GM11168 (cell line): Measurements from ENCODE around the gene HHAT.
"Not testable (repeated sequence)": the region's sequence is repeated elsewhere in the genome, so short reads cannot be mapped to it uniquely, and the experiment has no call there.

Experiments used
- in situ Hi-C: fragments of 300-500 bp; cut with MboI; formaldehyde crosslinking; loops from one replicate; pipeline ENCODE4 v1.12.0; 2022; ENCODE audit warnings: low sequenced_read_pairs; ENCODE audit not compliant: unreplicated experiment

The HHAT gene

DNA sequence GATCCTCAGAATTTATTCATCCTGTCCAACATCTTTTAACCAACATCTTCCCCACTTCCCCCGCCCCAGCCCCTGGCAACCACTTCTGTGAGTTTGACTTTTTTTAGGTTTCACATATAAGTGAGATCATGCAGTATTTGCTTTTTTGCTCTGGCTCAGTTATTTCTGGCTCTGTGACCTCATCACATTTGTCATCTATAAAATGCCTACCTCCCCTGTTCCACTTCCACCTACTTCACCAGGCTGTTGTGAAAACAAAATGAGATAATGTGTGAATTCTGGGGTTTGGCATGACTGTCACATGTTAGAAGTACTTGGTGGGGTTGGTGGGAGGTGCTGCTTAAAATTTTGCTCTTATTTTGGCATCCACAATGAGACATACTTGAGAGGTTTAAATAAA, 18.4 kb downstream of the HHAT start:
- in situ Hi-C loops, result no loop called here

DNA sequence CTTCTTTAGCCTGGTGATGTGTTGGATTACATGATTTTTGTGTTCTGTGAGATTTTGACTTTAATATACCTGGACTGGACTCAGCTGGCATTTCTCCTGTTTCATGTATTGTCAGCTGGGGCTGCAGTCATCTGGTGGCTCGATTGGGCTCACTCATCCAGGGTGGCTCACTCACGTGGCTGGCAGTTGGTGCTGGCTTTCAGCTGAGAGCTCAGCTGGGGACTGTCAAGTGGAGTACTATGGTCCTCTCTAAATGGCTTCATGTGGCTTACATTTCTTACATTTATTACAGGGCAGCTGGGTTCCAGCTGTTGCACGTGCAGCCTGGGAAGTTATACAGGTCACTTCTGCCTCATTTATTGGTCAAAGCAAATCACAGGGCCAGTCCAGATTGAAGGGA, 22.8 kb downstream of the HHAT start:
- in situ Hi-C loops, result no loop called here

DNA sequence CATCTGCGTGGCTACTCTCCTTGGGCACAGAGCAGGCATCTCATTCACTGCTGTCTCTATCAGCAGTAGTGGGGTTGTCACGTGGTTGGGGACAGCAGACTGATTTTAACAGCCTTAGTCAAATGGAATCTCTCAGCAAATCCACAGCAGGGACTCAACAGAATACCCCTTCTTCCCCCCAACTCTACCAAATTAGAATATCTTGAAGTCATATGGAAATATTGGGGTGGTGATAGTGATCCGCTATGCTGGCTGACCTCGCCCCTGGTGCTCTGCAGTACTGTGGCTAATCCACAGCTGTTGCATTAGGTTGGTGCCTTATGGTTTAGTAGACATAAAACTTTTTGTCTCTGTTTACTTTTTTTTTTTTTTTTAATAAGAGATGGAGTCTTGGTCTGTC, 23.9 kb downstream of the HHAT start:
- in situ Hi-C loops, result no loop called here

DNA sequence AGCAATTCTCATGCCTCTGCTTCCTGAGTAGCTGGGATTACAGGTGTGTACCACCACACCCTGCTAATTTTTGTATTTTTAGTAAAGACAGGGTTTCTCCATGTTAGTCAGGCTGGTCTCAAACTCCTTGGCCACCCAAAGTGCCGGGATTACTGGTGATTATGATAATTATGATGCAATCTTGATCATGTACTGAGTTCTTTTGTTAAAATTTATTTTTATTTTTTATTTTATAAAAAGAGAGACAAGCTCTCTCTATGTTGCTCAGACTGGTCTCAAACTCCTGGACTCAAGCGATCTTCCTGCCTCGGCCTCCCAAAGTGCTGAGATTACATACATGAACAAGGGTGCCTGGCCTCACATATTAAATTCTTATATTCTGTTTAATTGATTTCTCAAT, 25.6 kb downstream of the HHAT start:
- in situ Hi-C loops, result not testable (repeated sequence)

DNA sequence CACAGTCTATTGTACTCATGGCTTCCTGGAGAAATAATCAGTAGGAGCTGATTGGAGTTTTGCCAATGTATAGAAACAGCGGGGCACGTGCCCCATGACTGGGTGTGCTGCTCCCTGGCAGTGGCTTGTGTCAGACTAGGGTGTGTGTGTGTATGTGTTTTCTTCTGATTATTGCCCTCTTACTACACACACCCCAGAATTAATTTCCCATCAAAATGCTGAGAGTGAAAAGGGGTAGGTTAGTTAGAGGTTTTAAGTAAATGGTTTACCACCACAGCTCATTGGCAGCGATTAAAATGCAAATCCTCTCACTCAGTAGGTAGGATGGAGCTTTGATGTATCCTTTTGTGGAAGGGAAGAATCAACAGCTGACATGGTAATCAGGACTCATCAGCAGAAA, 29.9 kb downstream of the HHAT start:
- in situ Hi-C loops, result no loop called here

DNA sequence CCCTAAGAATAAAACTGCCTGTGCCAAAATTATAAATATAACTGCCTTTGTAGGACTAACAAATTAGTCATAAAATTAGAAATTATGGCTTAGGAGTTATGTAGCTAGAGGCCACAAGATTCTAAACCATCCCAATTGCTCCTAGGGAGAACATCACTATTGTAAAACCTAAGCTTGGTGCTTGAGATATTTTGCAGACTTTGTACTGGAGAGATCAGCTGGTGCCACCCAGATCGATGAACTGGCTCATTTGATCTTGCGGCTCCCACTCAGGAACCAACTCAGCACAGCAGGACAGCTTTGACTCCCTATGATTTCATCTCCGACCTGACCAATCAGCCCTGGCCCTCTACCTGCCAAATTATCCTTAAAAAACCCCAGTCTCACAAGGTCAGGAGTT, 30.6 kb downstream of the HHAT start:
- in situ Hi-C loops, result no loop called here

DNA sequence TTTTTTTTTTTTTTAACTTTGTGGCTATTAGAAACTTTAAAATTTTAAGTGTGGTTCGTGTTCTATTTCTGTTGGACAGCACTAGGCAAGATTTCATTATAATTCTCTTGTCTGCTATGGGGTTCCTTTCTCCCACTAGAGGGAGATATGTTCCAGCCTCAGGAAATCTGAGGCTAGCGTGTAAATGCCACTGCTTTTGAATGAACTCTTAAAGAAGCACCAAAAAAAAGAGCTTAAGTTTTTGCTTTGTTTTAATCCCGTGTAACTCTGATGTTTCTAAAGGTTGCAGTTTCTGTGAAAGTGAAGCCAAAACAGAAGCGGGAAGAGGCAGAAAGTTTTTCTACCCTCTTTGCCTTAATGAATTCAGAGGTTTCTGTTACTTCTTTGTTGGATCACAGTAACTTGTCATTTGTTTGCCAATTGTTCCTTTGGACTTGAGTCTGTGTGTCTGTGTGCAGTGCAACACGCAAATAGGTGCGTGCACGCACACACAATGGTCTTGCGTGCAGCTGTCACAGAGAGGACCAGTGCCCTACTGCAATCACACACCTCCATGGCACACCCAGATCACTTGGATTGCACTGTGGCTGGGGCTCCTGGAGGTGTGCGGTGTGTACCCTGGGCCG, 32.3 kb downstream of the HHAT start:
- in situ Hi-C loops, result no loop called here

DNA sequence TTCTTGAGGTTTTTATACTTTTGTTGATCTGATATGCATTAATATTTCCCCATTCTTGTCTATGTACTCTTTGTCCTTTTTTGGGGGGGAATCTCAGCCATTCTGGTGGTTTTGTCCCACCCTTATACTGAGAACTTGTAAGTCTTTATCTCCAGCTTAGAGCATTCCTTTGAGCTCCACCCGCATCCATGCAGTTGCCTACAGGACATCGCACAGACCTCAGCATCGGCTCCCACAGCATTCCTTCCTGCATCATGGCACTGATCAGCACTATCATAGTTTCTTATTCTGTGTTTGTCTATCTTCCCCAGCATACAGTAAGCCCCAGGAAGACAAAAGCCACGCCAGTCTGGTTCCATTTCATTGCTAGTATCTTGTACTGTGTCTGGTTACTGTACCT, 33.0 kb downstream of the HHAT start:
- in situ Hi-C loops, result no loop called here

DNA sequence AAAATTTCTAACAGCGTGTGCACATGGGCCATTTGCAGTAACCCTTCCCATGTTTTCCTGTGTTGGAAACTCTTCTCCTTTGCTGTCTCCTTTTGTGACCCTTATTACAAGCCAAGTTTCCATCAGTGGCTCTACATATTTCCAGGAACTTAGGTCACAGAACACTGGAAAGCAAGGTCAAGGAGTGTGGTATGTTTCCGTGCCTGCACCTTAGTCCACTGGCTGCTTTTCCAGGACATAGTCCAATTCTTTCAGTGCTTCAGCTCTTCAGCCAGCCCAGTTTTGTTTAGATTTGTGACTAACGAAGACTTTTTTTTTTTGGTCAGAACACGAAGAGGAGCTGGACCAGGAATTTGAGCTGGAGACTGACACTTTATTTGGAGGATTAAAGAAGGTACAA, 33.8 kb downstream of the HHAT start:
- in situ Hi-C loops, result no loop called here

DNA sequence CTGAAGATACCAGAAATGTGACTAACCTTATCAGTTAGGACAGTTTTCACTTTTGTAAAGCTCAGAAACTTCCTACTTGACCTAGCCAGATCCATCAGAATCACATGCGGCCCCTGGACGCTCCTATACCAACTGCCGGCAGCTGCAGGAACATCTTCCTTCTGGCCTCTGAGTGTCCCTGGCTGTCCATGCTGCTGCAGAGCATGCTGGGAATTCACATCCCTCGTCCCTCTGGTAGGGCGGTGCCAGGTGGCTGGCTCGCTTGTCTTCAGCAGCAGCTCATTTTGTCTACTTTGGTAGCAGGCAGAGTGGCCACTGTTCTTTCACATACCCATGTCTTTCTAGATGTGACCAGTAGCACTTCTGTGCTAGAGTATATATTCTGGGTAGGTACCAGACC, 34.4 kb downstream of the HHAT start:
- in situ Hi-C loops, result no loop called here

DNA sequence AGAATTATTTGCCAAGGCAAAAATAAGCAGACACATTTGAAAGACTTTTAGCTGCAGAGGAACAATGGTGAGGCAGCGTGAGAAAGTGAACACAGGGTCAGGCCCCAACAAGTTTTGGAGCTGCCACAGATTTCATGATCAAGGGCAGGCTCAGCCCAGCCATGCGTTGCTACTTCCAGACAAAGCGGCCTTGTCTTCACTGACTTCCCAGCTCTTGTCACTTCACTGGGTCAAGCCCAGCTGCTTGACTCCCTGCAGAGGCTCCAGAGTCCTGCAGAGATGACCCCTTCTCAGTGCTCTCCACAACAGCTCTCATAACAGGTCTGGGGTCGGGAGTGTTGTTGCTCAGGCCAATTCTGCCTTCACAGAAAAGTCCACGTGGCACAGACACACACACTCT, 35.8 kb downstream of the HHAT start:
- in situ Hi-C loops, result no loop called here

DNA sequence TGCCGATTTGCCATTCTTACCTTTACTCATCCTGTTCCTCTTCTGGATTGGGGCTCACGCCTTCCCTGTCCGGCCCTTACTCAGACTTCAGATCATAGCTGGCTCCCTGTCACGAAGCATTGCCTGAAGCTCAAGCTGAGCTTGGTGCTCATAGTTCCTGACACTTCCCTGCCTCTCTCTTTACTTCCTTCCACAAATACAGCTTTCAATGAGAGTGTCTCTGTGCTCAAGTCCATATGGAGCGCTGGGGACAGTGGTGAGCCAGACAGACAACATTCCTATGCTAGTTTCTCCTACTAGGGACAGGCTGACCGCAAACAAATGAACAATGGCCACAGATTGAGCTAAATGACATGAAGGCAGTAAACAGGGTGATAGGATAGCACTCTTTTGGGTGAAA, 38.1 kb downstream of the HHAT start:
- in situ Hi-C loops, result no loop called here

DNA sequence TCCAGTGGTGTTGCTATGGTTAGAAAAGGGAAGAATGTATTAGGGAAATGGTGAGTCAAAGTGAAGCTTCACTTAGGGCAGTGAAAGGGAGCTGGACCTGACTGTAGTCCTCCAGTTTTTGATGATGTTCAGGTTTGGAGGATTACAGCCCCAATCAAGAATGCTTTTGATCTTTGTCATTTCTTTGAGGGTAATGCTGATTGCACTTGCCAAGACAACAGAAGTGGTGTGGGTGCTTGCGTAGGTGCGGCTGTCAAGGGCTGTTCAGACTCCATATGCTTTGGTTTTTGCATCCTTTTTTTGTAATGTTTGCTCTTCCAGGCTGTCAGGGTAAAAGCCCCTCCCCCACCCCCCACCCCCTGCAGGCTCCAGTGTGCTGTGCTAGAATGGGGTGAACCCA, 38.9 kb downstream of the HHAT start:
- in situ Hi-C loops, result no loop called here

DNA sequence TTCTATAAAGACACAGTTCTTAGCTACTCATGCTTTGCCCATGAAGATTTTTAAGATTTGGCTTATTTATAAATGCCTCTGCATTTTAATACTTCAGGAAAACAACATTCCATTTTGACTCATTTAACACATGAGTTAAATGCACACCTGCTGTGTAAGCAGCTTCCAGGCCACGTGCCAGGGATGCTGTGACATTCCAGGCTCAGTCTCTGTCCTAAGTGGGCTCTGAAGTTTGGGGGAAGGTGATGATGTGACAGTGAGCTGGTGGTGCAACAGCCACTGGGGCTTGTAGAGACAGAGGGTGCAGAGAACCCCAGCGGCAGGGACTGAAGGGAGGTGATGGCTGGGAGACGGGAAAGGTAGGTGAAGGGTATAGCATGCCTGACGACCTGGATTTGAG, 40.7 kb downstream of the HHAT start:
- in situ Hi-C loops, result no loop called here

DNA sequence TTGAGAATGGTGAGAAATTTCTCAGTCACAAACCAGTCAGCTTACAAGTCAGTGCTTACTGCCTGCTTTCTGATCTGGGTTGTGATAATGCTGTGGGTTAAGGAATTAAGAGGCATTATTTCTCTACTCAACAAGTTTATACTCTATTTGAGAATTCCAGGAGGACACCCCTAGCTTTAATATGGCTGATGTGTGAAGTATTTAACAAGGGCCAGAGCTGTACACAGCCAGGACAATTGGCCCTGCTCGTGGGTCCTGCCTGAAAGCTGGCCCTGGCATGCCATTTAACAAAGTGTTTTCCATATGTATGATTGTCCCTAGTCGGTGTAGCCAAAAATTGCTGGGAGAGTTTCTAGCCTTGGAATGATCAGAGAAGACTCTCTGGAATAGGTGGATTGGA, 43.2 kb downstream of the HHAT start:
- in situ Hi-C loops, result no loop called here

DNA sequence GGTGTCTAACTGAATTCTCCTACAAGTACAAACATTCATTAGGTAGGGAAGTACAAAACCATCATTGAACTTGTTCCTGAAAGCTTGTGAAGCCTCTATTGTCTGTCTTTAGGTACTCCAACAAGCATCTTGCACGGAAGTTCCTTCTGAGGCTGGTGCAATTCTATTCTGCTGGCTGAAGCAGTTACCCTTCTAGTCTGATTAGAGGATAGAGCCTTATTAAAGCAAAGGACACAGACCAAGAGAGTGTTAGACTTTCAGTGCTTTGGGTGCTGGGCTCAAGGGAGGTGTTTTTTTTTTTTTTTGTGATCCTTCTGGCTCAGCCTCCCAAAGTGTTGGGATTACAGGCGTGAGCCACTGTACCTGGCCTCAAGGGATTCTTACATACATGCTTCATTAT, 43.8 kb downstream of the HHAT start:
- in situ Hi-C loops, result no loop called here

DNA sequence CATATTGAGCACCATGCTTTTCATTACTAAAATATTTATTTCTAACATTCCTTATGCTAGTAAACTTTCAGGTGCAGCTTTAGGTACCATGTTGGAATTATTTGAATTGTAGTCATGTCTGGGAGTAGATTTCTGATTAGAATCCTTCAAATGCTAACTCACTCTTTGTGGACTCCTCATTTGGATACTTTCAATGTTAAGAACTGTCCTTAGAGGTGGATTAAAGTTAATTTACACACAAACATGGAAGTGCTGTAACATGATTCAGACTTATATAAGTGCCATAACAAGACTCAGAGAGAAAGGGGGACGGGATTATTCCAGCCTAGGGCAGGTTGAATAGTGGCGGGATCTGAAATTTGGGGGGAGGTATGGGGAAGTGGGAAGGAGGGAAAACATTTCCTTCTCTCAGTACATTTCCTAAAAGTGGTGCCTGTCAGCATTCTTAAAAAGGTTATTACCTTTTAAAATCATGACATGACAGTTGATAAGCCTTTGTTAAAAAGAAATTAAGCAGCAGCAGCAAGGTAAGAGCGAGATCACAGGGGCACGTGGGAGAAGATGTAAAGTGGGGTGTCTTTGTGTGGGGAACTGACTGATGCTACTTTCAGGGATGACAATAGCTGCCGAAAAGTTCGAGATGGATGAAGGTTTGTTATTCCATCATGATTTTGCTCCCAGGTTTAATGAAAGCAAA, 44.4 kb downstream of the HHAT start:
- in situ Hi-C loops, result no loop called here

DNA sequence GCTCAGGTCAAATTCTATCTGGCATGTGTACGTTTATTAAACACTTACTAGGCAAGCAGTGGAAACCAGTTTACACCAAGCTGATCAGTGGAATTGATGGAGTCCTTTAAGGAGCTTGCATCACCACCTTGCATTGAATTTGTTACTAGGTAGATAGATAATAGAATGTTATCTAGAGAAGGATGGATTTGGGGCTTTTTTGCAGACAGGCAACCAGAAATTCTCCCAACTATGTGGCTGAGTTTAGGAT, 44.9 kb downstream of the HHAT start:
- in situ Hi-C loops, result no loop called here

DNA sequence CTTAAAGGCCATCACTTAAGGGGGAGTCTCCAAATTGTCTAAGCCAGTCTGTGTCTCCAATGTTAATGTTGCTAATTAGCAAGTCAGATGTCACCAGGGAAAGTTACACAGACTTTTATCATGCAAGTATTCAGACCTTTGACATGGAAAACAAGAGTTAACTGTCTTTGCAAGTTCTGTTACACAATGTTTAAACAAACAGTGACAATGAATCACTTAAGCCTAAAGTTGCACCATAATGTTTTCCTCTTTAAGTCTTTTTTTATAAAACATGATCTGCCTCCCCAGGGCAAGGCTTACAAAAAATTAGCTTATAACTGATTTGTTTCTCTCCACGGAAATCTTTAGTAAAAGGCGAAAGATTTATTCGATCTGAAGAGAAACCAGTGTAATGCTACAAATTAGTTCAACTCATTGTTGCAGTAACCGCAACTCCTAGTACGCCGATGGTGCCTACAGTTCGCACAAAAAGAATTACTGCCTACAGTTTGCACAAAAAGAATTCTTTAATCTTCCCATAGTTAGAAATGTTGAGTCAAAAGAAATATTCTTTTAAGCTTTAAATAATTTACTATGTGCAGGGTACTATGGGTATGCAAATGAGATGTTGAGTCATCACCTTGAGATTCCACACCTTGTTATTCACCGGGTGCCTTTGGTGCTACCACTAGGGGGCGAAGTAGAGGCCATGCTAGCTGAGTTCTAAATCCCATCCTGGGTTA, 45.3 kb downstream of the HHAT start:
- in situ Hi-C loops, result no loop called here

DNA sequence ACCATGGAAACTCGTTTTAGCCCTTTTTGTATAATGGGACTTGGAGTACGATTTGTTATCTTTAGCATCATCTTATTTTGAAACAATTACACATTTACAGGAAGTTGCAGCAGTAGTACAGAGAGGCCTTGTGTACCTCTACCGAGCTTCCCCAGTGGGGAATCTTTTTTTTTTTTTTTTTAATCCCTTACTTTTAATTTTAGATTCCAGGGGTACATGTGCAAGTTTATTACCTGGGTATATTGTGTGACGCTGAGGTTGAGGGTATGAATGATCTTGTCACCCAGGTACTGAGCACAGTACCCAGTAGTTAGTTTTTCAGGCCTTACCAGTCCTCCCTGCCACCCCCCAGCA, 45.9 kb downstream of the HHAT start:
- in situ Hi-C loops, result no loop called here

DNA sequence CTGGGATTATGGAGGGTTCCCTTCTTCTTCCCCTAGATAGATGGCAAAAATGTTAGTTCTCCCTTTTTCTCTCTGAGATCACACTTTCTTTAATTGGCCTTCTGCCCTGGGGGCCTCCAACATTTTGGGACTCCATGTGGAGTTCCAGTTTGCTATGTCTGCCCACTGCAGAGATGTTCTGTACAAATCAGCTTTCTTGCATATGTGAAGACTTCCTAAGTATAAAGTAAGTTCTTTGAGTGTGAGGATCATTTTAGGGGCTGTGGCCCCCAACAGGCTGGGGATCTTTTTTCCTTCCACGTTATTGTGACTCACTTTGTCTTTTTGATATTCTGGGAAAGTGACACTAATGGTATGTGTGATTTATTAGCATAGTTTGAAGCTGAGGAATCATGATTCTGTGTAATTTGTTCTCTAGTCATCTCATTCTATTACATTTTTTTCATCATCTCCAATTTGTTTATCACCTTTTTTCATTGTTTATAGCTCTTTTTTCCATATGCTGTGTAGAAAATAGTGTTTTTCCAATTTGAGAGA, 48.2 kb downstream of the HHAT start:
- in situ Hi-C loops, result no loop called here
